H9 (cell line): ENCODE results near the gene TMPRSS3. TPM values are rescaled to one million over a fixed set of nuclear protein-coding genes. Genes with fewer than 3 reads are reported as not detected.

Experiments
- DNase-seq: peaks from one replicate; pipeline ENCODE4 v3.0.0-alpha.2; 2017
- H2AFZ ChIP-seq: one replicate; pipeline ENCODE4 v1.6.1; 2013; ENCODE audit warnings: mild to moderate bottlenecking, low read length, control low read depth, moderate library complexity
- H2AK5ac ChIP-seq: 2 replicates; pipeline ENCODE4 v1.6.1; 2013; ENCODE audit warnings: low read length, control low read depth, mixed read lengths; ENCODE audit not compliant: insufficient read length
- H2BK120ac ChIP-seq: one replicate; pipeline ENCODE4 v1.6.1; 2013; ENCODE audit warnings: low read depth, mild to moderate bottlenecking, low read length, control low read depth, inconsistent platforms; ENCODE audit not compliant: poor library complexity, severe bottlenecking
- H2BK12ac ChIP-seq: 2 replicates; pipeline ENCODE4 v1.6.1; 2013; ENCODE audit warnings: low read length, control low read depth, mixed read lengths, low read depth; ENCODE audit not compliant: insufficient read length
- H2BK15ac ChIP-seq: 2 replicates; pipeline ENCODE4 v1.6.1; 2013; ENCODE audit warnings: low read depth, low read length, control low read depth
- H2BK20ac ChIP-seq: one replicate; pipeline ENCODE4 v1.6.1; 2013; ENCODE audit warnings: low read depth, mild to moderate bottlenecking, low read length, control low read depth, inconsistent platforms; ENCODE audit not compliant: poor library complexity, severe bottlenecking
- H2BK5ac ChIP-seq: 2 replicates; pipeline ENCODE4 v1.6.1; 2013; ENCODE audit warnings: low read length, control low read depth, mixed read lengths; ENCODE audit not compliant: insufficient read length
- H3K14ac ChIP-seq: 2 replicates; pipeline ENCODE4 v1.6.1; 2013; ENCODE audit warnings: low read length, control low read depth; ENCODE audit not compliant: insufficient read depth
- H3K18ac ChIP-seq: 2 replicates; pipeline ENCODE4 v1.6.1; 2013; ENCODE audit warnings: low read depth, mild to moderate bottlenecking, mixed read lengths, low read length, control low read depth; ENCODE audit not compliant: insufficient read length
- H3K23ac ChIP-seq: 2 replicates; pipeline ENCODE4 v1.6.1; 2013; ENCODE audit warnings: low read length, control low read depth, mixed read lengths, low read depth; ENCODE audit not compliant: insufficient read length
- H3K23me2 ChIP-seq: 2 replicates; pipeline ENCODE4 v1.6.1; 2013; ENCODE audit warnings: low read depth, mild to moderate bottlenecking, mixed read lengths, low read length, control low read depth; ENCODE audit not compliant: insufficient read length, poor library complexity, severe bottlenecking
- H3K27ac ChIP-seq: 2 replicates; pipeline ENCODE4 v1.5.1; 2013; ENCODE audit warnings: low read length, control low read depth, mixed read lengths, low read depth; ENCODE audit not compliant: insufficient read length
- H3K27me3 ChIP-seq: 2 replicates; pipeline ENCODE4 v1.6.1; 2013; ENCODE audit warnings: low read length, control low read depth, inconsistent platforms; ENCODE audit not compliant: insufficient read depth
- H3K4ac ChIP-seq: 2 replicates; pipeline ENCODE4 v1.6.1; 2013; ENCODE audit warnings: low read depth, mild to moderate bottlenecking, control low read depth, inconsistent platforms, low read length, moderate library complexity
- H3K4me1 ChIP-seq: 2 replicates; pipeline ENCODE4 v1.6.1; 2013; ENCODE audit warnings: low read length, control low read depth, inconsistent platforms; ENCODE audit not compliant: insufficient read depth
- H3K4me2 ChIP-seq: 2 replicates; pipeline ENCODE4 v1.6.1; 2013; ENCODE audit warnings: low read length, control low read depth, mixed read lengths; ENCODE audit not compliant: insufficient read length, insufficient read depth
- H3K56ac ChIP-seq: 2 replicates; pipeline ENCODE4 v1.6.1; 2013; ENCODE audit warnings: low read depth, mild to moderate bottlenecking, mixed read lengths, low read length, control low read depth; ENCODE audit not compliant: insufficient read length
- H3K79me1 ChIP-seq: 2 replicates; pipeline ENCODE4 v1.6.1; 2013; ENCODE audit warnings: low read depth, mild to moderate bottlenecking, moderate library complexity, low read length, control low read depth, inconsistent platforms; ENCODE audit not compliant: insufficient read depth, poor library complexity, severe bottlenecking
- H3K79me2 ChIP-seq: 2 replicates; pipeline ENCODE4 v1.6.1; 2013; ENCODE audit warnings: low read length, control low read depth, inconsistent platforms; ENCODE audit not compliant: insufficient read depth
- H3K9ac ChIP-seq: 2 replicates; pipeline ENCODE4 v1.6.1; 2013; ENCODE audit warnings: low read length, control low read depth, mixed read lengths; ENCODE audit not compliant: insufficient read length; ENCODE audit errors: extremely low read depth
- H3K9me3 ChIP-seq: one replicate; pipeline ENCODE4 v1.6.1; 2013; ENCODE audit warnings: low read depth, low read length, inconsistent platforms; ENCODE audit not compliant: control insufficient read depth
- H3T11ph ChIP-seq: one replicate; pipeline ENCODE4 v1.6.1; 2013; ENCODE audit warnings: mild to moderate bottlenecking, low read length, control low read depth, inconsistent platforms
- H4K20me1 ChIP-seq: one replicate; pipeline ENCODE4 v1.6.1; 2013; ENCODE audit not compliant: control insufficient read depth, insufficient read length, insufficient read depth
- H4K5ac ChIP-seq: 2 replicates; pipeline ENCODE4 v1.6.1; 2013; ENCODE audit warnings: low read depth, mild to moderate bottlenecking, mixed read lengths, low read length, control low read depth; ENCODE audit not compliant: insufficient read length
- H4K8ac ChIP-seq: replicated peaks from 2 replicates; pipeline ENCODE4 v1.6.1; 2013; ENCODE audit warnings: low read length, control low read depth, mixed read lengths, low read depth; ENCODE audit not compliant: insufficient read length
- H4K91ac ChIP-seq: 2 replicates; pipeline ENCODE4 v1.6.1; 2013; ENCODE audit warnings: low read depth, mild to moderate bottlenecking, moderate library complexity, mixed read lengths, low read length, control low read depth; ENCODE audit not compliant: insufficient read length
- H3K27ac Mint-ChIP-seq, 3 experiments: 2 replicates in 2 of 3; 3 replicates in 1 of 3; pipeline ENCODE4 v1.8.0; 2020 to 2021; ENCODE audit warnings: mixed read lengths in 3 of 3, mild to moderate bottlenecking in 1 of 3, moderate library complexity in 1 of 3
- H3K27me3 Mint-ChIP-seq: 2 replicates; pipeline ENCODE4 v1.8.0; 2021; ENCODE audit warnings: low read depth, mild to moderate bottlenecking, moderate library complexity, mixed read lengths
- H3K36me3 Mint-ChIP-seq, 3 experiments: 2 replicates in 2 of 3; 3 replicates in 1 of 3; pipeline ENCODE4 v1.8.0; 2020 to 2021; ENCODE audit warnings: low read depth in 3 of 3, mixed read lengths in 3 of 3; ENCODE audit not compliant: insufficient read depth in 1 of 3
- H3K4me1 Mint-ChIP-seq, 2 experiments: 2 replicates each; pipeline ENCODE4 v1.8.0; 2020; ENCODE audit warnings: mixed read lengths in 2 of 2
- H3K4me3 Mint-ChIP-seq, 2 experiments: 2 replicates in 1 of 2; 3 replicates in 1 of 2; pipeline ENCODE4 v1.8.0; 2020 to 2021; ENCODE audit warnings: mild to moderate bottlenecking in 2 of 2, mixed read lengths in 2 of 2, moderate library complexity in 1 of 2
- H3K9me3 Mint-ChIP-seq, 2 experiments: 2 replicates in 1 of 2; 3 replicates in 1 of 2; pipeline ENCODE4 v1.8.0; 2020; ENCODE audit warnings: mild to moderate bottlenecking in 2 of 2, mixed read lengths in 2 of 2, moderate library complexity in 1 of 2
- CTCF ChIP-seq: fragments of 200-600 bp; sonication (generic); conservative IDR thresholded peaks from 3 replicates; pipeline ENCODE4 v1.8.0; 2021; ENCODE audit warnings: antibody characterized with exemption, mild to moderate bottlenecking
- WGBS: extraction: QIAGEN DNeasy Blood & Tissue Kit; methylation state at CpG from one replicate; pipeline ENCODE4 v1.1.7; 2013; ENCODE audit warnings: missing lambda C conversion rate, low lambda C conversion rate, mixed read lengths; ENCODE audit not compliant: insufficient read length; ENCODE audit errors: extremely low coverage; 5-methylcytosine and 5-hydroxymethylcytosine counted together
- total RNA-seq: library from RNA; stranded (reverse); gene quantifications from 2 replicates; pipeline ENCODE4 v1.2.1, GENCODE V29; 2021

Gene TMPRSS3
- total RNA-seq, 1 experiment from 2014 or later: 0.31 TPM

GRCh38 chr21:42343101-42343500 lies 52.8 kb downstream of the TMPRSS3 start:
- Histone ChIP-seq H2AK5ac (no peak overlapping the region), H3K79me2 (no peaks in the 10 kb centered on the region), H3K4me2 (no peak overlapping the region), H2AFZ (no peak overlapping the region), H2BK12ac (no peak overlapping the region), H3K27ac (no peak overlapping the region), H3K14ac (no peak overlapping the region), H3K9me3 (no peaks in the 10 kb centered on the region), H3K4ac (no peak overlapping the region), H3K18ac (no peak overlapping the region), H4K5ac (no peak overlapping the region), H3K9ac (no peak overlapping the region), H2BK120ac (no peak overlapping the region), H3K56ac (no peak overlapping the region), H3K4me1 (peaks cover 1% of the 10 kb centered on the region; the same call in 1 of the 2 replicates), H3K27me3 (no peaks in the 10 kb centered on the region), H3K23ac (no peak overlapping the region), H3K79me1 (no peaks in the 10 kb centered on the region), H2BK15ac (no peak overlapping the region), H2BK5ac (no peak overlapping the region), H4K20me1 (no peaks in the 10 kb centered on the region), H3T11ph (no peak overlapping the region), H3K23me2 (no peaks in the 10 kb centered on the region), H4K91ac (no peak overlapping the region), H4K8ac (no peak overlapping the region), H2BK20ac (no peak overlapping the region)
- no CpG with 5 or more reads among the region's 10 CpGs for WGBS
- Mint-ChIP-seq H3K4me3 (no peak overlapping the region), H3K27me3 (peaks cover 1% of the 10 kb centered on the region), H3K27ac (peak overlapping the region in 1 of 3 experiments; percentile 60; a peak in 2 of 7 replicates), H3K9me3 (no peaks in the 10 kb centered on the region), H3K4me1 (peaks cover 3 to 9% of the 10 kb centered on the region in 2 experiments), H3K36me3 (no peaks in the 10 kb centered on the region)
- DNase-seq: peak; percentile 15
- no peak for TF ChIP-seq CTCF
